GM10847 (cell line): ENCODE measurements around the gene CELA1.

Experiments used
- POLR2A ChIP-seq: IDR thresholded peaks from 2 replicates; pipeline ENCODE4 v1.6.1; 2011; ENCODE audit not compliant: insufficient read length; ENCODE audit errors: extremely low read depth

Gene CELA1

DNA sequence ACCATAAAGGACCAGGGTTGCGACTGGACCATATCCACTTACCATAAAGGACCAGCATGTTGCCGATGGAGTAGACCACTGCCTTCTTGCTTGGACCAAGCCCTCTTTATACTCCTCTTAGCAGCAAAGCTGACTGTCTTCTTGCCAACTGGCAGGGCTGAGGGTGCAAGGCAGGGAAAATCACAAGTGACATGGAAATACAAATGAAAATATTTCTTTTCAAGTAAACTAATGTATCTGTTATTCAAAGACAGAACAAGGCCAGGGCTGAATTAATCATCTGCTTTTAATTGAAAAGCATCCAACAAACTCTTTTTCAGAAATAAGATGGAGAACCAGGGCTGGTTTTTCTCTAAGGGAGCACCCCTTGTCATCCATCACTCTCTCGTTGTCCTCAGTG, at the start of gene CELA1:
Gene CELA1 (minus strand): TSS at position 99 of the 400 bp plus-strand sequence. CDS start 41 bp downstream, at position 58.
- no peak for TF ChIP-seq POLR2A

DNA sequence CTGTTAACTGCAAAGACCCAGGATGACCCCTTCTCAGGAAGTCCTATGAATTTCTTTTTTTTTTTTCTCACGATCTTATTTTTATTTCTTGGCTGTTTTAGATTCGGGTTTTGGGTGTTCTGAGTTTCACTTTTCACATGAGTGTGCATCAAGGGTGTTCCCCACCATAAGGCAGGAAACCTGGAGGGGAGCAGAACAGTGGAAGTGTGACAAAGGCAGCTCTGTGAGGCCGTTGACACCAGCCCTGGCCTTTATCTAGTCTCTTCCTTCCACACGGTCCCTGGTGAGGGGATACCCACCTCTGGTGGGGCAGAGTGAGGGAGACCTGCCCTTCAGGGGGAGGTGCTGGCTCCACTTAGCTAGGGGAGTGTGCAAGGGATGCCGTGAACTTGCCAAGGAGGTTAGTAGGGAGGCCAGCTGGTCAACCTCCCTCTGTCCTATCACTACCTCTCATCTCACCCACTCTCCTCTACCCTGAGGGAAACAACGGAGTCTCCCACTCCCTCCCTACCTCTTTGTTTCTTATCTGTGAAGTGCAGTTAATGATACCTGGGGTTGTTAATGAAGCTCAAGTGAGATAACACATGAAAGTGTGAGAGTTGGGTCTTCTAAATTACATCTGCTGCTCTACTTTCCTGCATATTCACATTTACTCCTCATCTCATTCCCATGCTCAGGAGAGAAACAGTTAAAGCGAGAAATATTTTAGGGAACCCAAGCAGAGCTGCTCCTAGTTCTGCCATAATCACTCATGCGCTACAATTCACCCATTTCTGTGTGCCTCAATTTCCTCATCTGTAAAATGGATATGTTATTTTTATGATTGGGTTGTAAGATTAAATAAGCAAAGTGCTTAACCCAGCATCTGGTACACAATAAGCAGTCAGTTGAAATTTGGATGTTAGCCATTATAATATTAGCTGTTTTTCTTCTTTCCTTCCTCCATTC, 49.1 kb upstream of the CELA1 start:
- TF ChIP-seq POLR2A = no peak

GRCh38 chr12:51393676-51394545, 47.4 kb upstream of the CELA1 start:
- TF ChIP-seq POLR2A = no peak

DNA sequence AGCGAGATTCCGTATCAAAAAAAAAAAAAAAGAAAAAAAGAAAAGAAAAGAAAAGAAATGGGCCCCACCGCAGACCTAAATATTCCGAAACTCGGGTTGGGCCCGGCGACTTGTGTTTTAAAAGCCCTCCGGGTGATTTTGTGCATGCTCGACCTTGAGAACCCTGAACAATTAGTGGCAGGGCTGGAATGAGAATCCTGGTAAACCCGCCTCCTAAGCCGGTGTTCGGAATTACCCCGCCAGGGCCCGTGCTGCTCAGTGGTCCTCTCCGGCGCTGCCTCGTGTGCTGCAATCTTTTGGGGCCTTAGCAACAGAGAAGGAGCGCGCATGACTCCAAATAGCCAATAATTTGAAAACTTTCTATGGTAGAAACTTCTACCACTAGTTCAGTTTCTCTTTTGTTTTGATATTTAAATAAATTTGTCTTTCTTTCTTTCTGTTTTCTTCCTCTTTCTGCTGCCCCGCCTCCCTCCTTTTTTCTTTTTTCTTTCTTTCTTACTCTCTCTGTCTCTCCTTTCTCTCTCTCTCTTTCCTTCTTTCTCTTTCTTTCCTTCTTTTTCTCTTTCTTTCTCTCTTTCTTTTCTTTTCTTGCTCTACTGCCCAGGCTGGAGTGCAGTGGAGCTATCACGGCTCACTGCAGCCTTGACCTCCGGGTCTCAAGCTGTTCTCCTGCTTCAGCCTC, 46.2 kb upstream of the CELA1 start:
- TF ChIP-seq POLR2A = peak; percentile 30

DNA sequence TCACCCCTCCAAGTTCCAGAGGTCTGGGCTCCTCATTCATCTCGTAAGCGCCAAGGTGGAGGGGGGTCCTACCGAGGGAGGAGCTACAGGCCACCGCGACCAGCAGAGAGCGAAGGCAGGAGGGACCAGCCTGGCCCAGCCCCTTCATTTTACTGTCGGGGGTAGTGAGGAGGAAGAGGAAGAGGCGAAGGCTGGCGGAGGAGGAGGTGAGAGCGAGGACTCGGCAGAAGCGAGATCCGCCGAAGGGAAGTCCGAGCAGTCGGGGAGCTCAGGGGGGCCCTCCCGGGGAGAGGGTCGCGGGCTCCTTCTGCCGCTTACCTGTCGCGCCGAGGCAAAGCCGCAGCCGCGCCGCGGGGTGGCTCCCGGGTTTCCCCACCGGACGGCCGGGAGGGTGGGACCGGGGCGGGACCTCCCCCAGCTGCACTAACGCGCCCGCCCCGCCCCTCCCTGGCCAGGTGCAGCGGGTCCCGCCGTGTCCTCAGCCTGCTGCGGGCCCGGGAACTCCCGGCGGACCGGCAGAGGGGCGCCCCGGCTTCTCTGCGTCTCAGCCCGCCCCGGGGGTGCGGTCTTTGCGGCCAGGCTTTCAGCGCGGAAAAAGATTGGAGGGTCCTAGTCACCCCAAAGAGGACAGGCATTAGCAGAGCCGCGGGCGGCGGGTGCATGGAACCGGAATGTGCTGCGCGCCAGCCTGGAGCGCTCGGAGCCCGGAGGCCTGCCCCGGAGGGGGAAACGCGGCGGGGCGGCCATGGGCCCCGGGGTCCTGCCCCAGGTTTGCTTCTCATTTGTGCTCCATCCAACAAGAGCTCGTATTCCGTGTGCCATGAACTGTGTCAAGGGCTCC, 45.0 kb upstream of the CELA1 start, which contains the start of gene GALNT6:
Gene GALNT6 (minus strand): TSS at position 124 of the 841 bp plus-strand sequence. CDS start 11,625 bp downstream, outside the sequence.
- peak; percentile 56 for TF ChIP-seq POLR2A

DNA sequence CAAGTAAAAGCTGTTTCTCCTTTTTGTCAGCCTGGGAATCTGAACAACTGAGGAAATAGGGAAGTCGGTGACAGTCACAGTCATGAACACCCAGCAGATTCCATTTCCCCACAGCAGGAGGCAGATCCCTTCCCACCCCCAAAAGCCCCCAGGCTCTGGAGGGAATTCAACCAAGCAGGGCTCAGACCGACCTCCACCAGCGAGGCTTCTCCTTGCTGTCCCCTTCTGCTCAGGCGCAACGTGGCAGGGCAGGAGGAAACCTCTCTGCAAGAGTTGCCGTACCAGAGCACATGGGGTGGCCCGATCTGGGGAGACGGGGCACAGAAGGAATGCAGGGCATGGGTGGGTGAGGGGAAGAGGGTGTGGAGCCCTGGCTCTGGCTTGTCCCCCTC, 44.4 kb upstream of the CELA1 start:
- no peak for TF ChIP-seq POLR2A

DNA sequence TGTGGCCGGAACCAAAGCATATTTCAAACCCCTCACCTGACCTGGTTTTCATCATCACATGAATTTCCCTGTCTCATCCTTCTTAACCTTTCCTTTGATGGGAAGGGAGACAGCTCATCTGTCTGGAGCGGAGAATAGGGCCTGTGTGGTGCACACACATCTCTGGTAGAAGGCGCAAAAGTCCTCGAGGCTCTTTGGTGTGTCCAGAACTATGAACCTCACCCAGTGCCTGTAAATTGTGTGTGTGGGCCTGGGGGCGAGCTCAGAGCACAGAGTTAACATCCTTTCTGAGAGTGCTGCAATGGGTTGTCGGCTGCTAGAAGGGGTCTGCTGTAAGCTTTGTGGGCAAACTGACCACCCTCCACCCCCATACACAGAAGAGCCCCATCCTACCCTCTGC, 44.0 kb upstream of the CELA1 start:
- no peak for TF ChIP-seq POLR2A

GRCh38 chr12:51389302-51389999, 43.0 kb upstream of the CELA1 start:
- TF ChIP-seq POLR2A = no peak

DNA sequence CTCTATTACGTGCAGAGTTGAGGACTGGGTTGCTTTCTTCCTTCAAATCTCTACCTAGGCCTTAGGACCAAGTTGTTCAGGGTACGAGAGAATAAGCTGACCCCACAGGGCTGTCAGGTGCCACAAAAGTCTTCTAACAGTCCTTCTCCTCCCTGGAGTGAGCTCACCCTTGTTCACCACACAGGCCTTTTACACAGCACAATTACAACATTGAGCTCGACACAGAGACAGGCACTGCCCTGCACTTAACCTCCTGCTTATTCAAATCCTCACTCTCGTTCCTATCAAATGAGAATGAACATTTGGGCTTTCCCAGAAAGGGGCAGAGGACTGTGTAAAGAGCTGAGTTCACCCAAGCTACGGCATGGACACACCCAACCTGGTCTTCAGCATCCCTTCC, 42.4 kb upstream of the CELA1 start:
- TF ChIP-seq POLR2A = no peak

DNA sequence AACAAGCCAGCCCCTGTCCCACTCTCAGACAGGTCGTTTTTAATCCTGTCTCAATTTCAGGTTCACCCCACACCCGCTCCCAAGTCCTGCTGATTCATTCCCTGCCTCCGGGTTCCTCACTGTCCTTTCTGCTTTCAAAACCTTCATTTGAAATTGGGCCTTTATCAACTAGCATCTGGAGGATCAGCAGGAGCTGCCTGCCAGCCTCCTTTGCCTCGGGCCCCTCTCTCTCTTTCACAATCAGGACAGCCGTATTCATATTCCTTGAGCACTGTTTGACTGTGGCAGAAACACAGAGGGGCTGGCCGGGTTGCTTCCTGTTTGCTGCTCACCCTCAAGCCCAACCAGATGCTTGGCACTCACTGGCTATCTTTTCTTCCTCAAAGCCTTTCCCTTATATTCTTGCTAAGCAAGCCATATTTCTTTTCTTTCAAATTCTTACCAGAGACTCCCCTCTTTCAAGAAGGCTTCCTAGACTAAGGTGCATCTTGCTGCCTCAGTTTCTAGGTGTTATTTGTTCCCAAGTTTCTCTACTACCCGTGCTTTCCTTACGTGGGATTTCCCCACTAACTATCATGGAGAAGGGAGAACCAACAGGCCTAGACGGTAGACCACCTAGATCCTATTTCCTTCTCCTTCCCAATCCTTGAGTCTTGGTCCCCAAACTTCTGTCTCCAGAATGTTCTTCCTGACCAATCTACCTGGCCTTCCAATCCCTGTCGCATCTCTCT, 41.8 kb upstream of the CELA1 start:
- TF ChIP-seq POLR2A = no peak

- no peak for TF ChIP-seq POLR2A
These were observed 39.9 kb upstream of the CELA1 start for GRCh38 chr12:51386351-51386750.

- no peak for TF ChIP-seq POLR2A
These were observed 36.9 kb upstream of the CELA1 start for GRCh38 chr12:51383269-51383905.

- TF ChIP-seq POLR2A = no peak
These were observed 35.7 kb upstream of the CELA1 start for GRCh38 chr12:51382173-51382572.
